Measurements from ENCODE around the gene LAMA2. TPM values are rescaled to one million over a fixed set of nuclear protein-coding genes. Genes with fewer than 3 reads are reported as not detected.
A peak's percentile ranks its signal among the peaks of the same experiment; 100 is the strongest.

LAMA2 gene
- total RNA-seq, 1 donor from 2014 or later: 185 TPM

GRCh38 chr6:129476248-129476564 lies 593.3 kb downstream of the LAMA2 start:
- intact Hi-C loops (cut with micrococcal nuclease): no loop called here
- Histone ChIP-seq H3K4me3 (no peak overlapping the region), H3K9me3 (replicated peaks) (no peaks in the 10 kb centered on the region), H3K27ac (replicated peaks) (peak overlapping the region; percentile 35), H3K4me1 (peaks cover 27% of the 10 kb centered on the region), H3K36me3 (peaks cover 27% of the 10 kb centered on the region), H3K27me3 (ENCODE audit: low read depth) (no peaks in the 10 kb centered on the region)
- no peak for DNase-seq
- no peak for TF ChIP-seq CTCF (IDR thresholded peaks at IDR 0.05; ENCODE audit: borderline replicate concordance)

DNA sequence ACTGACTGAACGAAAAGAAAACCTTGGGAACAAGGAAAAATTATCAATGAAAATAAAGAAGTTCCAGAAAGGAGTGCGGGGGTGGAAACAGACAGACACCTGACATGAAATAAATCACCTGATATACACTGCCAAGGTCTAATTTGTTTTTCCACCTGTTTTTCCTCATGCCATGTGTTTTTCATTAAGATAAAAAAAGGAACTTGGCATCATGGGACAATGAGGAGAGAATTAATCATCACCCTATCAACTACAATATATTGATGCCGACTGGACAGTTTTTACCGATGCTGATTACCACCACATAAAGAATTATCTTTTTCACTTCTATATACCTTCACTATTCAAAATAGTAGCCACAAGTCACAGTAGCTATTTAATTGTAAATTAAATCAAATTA lies 593.9 kb downstream of the LAMA2 start:
- Histone ChIP-seq H3K27me3 (ENCODE audit: low read depth) (no peaks in the 10 kb centered on the region), H3K36me3 (peaks cover 33% of the 10 kb centered on the region), H3K27ac (replicated peaks) (peak overlapping the region; percentile 35), H3K4me3 (no peak overlapping the region), H3K9me3 (replicated peaks) (no peaks in the 10 kb centered on the region), H3K4me1 (peaks cover 27% of the 10 kb centered on the region)
- no peak for TF ChIP-seq CTCF (IDR thresholded peaks at IDR 0.05; ENCODE audit: borderline replicate concordance)
- intact Hi-C loops (cut with micrococcal nuclease): no loop called here
- no peak for DNase-seq

GRCh38 chr6:129478379-129478778 lies 595.4 kb downstream of the LAMA2 start:
- intact Hi-C loops (cut with micrococcal nuclease): no loop called here
- H3K36me3 ChIP-seq: peaks cover 49% of the 10 kb centered on the region
- TF ChIP-seq CTCF (IDR thresholded peaks at IDR 0.05; ENCODE audit: borderline replicate concordance): no peak
- no peak overlapping the region for H3K27ac ChIP-seq (replicated peaks)
- peaks cover 21% of the 10 kb centered on the region for H3K4me1 ChIP-seq
- H3K4me3 ChIP-seq: no peak overlapping the region
- H3K9me3 ChIP-seq (replicated peaks): no peaks in the 10 kb centered on the region
- no peak for DNase-seq
- no peaks in the 10 kb centered on the region for H3K27me3 ChIP-seq (ENCODE audit: low read depth)

GRCh38 chr6:129481706-129482105 lies 598.8 kb downstream of the LAMA2 start:
- intact Hi-C loops (cut with micrococcal nuclease): no loop called here
- no peaks in the 10 kb centered on the region for H3K27me3 ChIP-seq (ENCODE audit: low read depth)
- no peaks in the 10 kb centered on the region for H3K9me3 ChIP-seq (replicated peaks)
- TF ChIP-seq CTCF (IDR thresholded peaks at IDR 0.05; ENCODE audit: borderline replicate concordance): no peak
- H3K4me1 ChIP-seq: no peaks in the 10 kb centered on the region
- no peak for DNase-seq
- H3K36me3 ChIP-seq: peaks cover 71% of the 10 kb centered on the region
- H3K4me3 ChIP-seq: no peak overlapping the region
- no peak overlapping the region for H3K27ac ChIP-seq (replicated peaks)

DNA sequence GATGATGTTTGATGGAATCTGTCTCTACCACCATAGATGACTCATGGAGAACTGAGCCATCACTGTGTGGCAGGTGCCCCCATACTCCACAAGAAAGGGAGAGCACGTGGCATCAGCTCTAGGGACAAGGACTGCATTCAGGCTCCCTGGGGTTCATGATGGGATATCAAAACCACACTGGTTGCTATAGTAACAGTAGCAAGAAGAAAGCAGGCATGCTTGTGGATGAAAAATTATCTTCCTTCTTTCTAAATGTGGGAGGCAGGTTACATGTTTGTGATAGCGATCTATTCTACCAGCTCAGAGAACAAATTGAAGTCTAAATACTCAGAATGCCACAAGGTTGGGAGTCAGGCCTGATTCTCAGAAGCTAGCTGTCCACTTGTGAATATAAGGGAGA lies 602.8 kb downstream of the LAMA2 start:
- H3K9me3 ChIP-seq (replicated peaks): no peaks in the 10 kb centered on the region
- no peak overlapping the region for H3K27ac ChIP-seq (replicated peaks)
- peaks cover 60% of the 10 kb centered on the region for H3K36me3 ChIP-seq
- peaks cover 30% of the 10 kb centered on the region for H3K4me1 ChIP-seq
- intact Hi-C loops (cut with micrococcal nuclease): no loop called here
- no peak for TF ChIP-seq CTCF (IDR thresholded peaks at IDR 0.05; ENCODE audit: borderline replicate concordance)
- no peaks in the 10 kb centered on the region for H3K27me3 ChIP-seq (ENCODE audit: low read depth)
- DNase-seq: no peak
- H3K4me3 ChIP-seq: no peak overlapping the region

- Histone ChIP-seq H3K36me3 (peaks cover 58% of the 10 kb centered on the region), H3K9me3 (replicated peaks) (no peaks in the 10 kb centered on the region), H3K4me3 (no peak overlapping the region), H3K27me3 (ENCODE audit: low read depth) (no peaks in the 10 kb centered on the region), H3K4me1 (peaks cover 36% of the 10 kb centered on the region), H3K27ac (replicated peaks) (no peak overlapping the region)
- TF ChIP-seq CTCF (IDR thresholded peaks at IDR 0.05; ENCODE audit: borderline replicate concordance): no peak
- DNase-seq: no peak
- intact Hi-C loops (cut with micrococcal nuclease): no loop called here
Measured at GRCh38 chr6:129486327-129486726, 603.4 kb downstream of the LAMA2 start.
